Sciatic nerve (tissue), 2 donors: Measurements from ENCODE around the gene NCMAP. TPM values are rescaled to one million over a fixed set of nuclear protein-coding genes. Genes with fewer than 3 reads are reported as not detected.
"Not testable (repeated sequence)": the region's sequence is repeated elsewhere in the genome, so short reads cannot be mapped to it uniquely, and the experiment has no call there.

Experiments
- ATAC-seq: fragments of 200-7000 bp; cut with Tn5 transposase; one replicate; pipeline ENCODE4 v1.9.1; 2020; ENCODE audit warnings: mild to moderate bottlenecking, moderate library complexity
- DNase-seq: peaks from one replicate; pipeline ENCODE4 v3.0.0-alpha.2; 2020; ENCODE audit warnings: low spot score
- intact Hi-C: fragments of 100-400 bp; cut with DNase I; formaldehyde crosslinking; loops from one replicate; pipeline ENCODE4 v1.14.2; 2022
- total RNA-seq: library from RNA; stranded (reverse); fragmentation: NEBNext Ultra II Directional; extraction: Animal tissue kit (Norgen Biotek cat#: 25700); gene quantifications from one replicate; pipeline ENCODE4 v1.2.1, GENCODE V29; 2021
- donor health status: DM: no; HTN: no; CAD: no.
- donor health status: DM: no; HTN: no; CAD: no.

Gene NCMAP
- total RNA-seq, 1 donor from 2014 or later = 226 TPM

DNA sequence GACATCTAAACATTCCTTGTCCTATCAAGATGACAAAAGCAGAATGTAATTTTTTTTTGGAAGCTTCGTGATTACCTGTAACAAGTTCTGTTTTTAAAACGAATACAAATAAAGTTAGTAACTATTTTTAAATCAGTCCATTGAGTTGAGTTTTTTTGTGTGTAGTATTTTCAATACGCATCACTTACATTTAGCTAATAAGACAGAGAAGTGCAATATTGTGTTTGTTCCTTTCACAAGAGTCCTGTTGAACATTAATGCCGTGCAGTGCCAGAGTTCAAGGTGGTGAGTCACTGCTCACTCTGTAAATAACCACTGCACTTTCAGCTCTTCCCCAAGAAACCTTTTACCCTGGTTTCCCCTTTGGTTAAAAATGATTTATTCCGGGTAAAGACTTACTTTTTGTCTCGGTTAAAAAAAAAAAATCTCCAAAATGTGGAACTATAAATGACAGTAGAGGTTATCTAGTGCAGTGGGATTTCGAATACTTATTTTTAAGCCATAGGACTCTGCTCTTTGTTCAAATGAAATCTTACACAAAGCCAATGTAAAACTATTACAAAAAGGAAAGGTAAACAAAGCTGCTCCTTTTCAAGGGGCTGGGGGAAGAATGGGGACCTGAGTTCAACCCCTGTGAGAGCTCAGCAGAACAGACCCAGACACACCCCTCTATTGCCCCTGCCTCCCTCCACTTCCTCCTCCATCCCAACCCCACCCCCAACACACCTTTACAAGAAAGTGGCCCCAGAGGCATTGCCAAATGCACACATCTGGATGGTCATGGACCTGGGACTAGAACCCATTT, 14.8 kb upstream of the NCMAP start:
- DNase-seq (no peak), ATAC-seq (no peak)
- intact Hi-C loops = no loop called here

DNA sequence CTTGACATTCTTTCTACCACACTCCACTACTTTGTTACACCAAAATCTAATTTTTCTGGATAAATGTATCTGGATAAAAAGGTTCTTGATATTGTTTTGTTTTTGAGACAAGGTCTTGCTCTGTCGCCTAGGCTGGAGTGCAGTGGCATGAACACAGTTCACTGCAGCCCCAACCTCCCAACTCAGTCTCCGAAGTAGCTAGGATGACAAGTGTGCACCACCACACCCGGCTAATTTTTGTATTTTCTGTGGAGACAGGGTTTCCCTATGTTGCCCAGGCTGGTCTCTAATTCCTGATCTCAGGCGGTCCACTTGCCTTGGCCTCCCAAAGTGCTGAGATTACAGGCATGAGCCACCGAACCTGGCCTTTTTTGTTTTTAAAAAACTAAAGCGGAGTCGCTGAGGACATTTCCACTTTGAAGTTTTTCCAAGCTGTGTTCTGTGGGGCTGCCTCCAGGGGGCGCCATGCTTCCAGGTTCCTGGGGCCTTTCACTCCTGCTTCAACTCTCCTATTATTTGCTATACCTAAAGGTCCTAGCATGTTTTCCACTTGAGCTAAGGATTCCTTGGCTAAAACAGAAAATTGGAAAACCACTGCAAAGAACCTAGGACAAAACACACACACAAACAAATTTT, 14.1 kb upstream of the NCMAP start:
- ATAC-seq (no peak), DNase-seq (no peak)
- intact Hi-C loops = no loop called here

DNA sequence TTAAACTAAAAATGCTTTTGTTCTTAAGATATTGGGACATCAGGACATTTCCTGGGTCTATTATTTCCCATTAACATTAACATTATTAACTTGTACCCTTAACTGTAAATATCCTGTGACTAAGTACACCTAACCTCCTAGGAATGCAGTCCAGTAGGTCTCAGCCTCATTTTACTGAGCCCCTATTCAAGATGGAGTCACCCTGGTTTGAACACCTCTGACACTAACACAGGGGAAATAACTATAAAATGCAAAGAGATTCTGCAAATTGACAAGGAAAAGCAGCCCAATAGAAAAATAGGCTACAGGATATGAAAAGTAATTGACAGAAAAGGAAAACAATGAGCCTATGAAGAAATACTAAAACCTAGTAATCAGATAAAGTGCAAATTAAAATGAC, 11.6 kb upstream of the NCMAP start:
- ATAC-seq (no peak), DNase-seq (no peak)

DNA sequence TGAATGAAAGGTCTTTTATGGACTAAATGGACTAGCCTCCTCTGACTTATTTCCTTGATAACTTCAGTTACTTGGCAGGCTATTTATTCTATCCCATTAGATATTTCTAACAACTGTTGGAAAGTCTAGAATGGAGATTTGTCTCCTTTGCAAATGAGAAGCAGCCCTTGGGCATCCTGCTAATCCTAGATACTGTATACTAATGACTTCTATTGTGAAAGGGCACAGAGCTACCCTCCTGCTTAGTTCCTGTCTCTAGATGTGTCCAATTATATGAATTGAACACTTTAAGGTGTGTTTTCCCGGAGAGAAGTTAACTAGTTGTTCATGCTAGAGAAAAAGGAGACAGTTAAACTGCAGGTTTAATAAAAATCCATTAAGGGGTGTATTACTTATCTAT, 10.2 kb upstream of the NCMAP start:
- ATAC-seq = no peak
- intact Hi-C loops = no loop called here
- no peak for DNase-seq

More for the DNA sequence above, 11.6 kb upstream of the NCMAP start:
- intact Hi-C loops = no loop called here

DNA sequence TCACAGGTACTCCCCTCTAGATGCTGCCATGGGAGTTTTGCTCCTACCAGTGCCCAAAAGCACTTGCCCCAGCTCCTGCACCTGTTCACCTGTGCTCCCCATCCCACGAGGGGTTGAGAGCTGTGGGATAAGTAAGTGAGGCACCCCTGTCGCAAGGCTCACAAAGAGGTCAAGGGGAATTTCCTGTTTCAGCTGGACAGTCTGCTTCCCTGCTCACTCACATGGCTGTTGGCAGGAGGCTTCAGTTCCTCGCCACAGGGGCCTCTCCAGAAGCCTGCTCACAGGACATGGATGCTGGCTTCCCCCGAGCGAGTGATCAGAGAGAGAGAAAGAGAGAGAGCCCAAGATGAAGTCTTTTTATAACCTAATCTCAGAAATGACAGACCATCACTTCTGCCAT, 8.7 kb upstream of the NCMAP start:
- no peak for ATAC-seq
- intact Hi-C loops = no loop called here
- no peak for DNase-seq

DNA sequence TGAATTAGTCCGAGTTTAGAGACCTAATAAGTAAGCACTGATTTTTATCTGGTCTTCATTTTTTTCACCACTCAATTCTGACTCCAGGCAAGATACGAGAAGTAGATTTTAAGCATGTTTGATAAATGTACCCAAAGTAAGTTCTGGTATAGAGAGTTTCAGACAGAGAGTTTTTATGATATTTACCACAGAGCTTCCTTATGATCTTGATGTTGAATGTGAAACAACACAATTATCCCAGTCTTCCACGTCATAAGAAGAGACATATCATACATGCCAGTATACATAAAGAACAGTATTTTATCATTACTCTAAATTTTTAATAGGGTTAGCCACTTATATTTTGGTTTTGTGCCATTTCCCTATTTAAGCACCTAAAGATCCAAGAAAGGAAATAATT, 7.8 kb upstream of the NCMAP start:
- ATAC-seq (no peak), DNase-seq (no peak)
- intact Hi-C loops = no loop called here

DNA sequence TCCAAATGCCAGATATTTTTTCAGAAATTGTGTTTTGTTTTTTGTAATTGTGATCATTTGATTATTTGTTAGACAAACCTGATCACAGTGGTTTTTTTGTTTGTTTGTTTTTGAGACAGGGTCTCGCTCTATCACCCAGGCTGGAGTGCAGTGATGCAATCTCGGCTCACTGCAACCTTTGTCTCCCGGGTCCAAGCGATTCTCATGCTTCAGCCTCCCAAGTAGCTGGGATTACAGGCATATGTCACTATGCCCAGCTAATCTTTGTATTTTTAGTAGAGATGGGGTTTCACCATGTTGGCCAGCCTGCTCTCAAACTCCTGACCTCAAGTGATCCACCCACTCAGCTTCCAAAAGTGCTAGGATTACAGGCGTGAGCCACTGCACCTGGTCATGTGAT, 6.7 kb upstream of the NCMAP start:
- intact Hi-C loops, DNase-seq, ATAC-seq: not testable (repeated sequence)

DNA sequence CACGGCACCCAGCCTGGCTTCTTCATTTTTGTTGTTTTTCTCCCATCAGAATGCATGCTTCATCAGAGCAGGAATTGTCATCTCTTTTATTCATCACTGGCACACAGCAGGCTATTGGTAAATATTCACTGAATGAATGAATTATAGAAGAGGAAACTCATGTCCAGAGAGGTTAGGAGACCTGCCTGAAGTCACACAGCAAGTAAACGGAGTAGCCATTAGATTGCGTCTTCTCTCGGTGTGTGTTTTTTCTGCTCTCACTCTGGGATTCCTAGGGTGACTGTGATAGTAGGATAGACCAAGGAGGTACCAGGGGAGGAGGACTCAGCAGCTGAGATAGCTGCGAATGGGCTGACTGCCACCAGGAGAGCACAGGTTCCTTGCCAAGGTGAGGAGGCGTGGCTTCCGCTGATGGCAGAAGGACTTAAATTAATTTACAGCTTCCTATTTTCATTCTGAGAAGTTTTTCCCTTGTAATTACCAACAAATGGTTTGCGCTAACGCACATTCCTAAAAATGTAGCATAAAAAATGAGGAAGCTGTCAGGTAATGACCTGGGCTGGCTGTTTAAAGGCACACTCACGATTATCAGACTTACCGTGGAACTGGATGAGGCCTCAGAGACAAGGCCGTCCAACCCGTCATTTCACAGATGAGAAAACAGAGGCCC, 4.5 kb upstream of the NCMAP start:
- DNase-seq (no peak), ATAC-seq (no peak)
- intact Hi-C loops = no loop called here

DNA sequence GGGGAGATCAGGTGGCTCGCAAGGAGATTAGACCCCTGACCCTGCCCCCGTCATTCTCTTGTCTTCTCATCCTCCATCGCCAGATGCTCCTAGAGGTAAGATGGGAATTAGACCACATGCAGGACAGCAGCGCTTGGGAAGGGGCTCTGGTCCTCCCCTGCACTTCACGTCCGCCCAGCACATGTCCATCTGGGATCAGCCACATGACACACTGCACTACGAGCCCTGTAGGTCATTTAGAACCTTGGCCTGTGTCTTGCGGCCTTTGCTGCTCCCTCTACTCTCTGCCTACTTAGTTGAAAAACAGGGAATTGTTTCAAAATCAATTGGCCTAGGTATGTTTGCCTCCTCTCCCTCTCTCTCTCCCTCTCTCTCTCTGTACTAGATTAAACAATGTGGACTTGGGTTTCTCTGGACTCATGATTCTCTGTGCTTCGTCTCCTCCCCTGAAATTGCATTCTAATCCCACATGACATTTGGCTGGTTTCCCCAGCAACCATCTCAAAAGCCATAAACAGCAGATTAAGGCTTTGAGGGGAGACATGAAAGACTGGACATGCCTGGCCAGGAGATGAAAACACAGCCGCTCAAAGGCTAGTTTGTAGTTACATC, 3.8 kb upstream of the NCMAP start:
- no peak for ATAC-seq
- intact Hi-C loops = no loop called here
- DNase-seq = no peak

DNA sequence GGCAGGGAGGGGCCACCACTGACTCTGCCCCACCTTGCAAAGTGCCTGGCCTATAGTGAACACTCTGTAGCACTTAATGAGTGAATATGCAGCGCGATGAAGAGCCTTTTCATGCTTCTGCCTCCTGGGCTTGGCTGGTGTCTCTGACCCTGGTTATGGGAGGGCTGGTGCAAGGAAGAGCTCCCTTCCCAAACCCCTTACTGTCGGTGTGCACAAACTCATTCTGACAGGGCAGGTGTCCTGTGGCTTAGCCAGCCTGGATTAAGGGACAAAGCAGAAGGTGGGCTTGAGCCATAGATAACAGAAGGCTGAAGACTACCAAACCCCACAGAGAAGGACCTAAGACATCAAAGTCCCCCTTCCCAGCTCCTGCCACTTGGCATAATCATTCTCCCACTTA, 2.0 kb upstream of the NCMAP start:
- ATAC-seq (no peak), DNase-seq (peak; percentile 14)
- intact Hi-C loops = no loop called here

DNA sequence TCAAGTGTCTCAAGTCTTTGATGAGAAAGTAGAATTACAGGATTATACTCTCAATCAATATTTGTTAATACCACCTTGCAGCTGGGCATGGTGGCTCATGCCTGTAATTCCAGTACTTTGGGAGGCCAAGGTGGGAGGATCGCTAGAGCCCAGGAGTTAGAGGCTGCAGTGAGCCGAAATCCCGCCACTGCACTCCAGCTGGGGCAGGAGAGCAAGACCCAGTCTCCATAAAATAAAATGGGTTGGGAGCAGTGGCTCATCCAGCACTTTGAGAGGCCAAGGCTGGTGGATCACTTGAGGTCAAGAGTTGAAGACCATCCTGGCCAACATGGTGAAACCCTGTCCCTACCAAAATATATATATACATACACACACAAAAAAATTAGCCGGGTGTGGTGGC, 1.2 kb upstream of the NCMAP start:
- ATAC-seq = no peak
- intact Hi-C loops = no loop called here
- peak; percentile 23 for DNase-seq

DNA sequence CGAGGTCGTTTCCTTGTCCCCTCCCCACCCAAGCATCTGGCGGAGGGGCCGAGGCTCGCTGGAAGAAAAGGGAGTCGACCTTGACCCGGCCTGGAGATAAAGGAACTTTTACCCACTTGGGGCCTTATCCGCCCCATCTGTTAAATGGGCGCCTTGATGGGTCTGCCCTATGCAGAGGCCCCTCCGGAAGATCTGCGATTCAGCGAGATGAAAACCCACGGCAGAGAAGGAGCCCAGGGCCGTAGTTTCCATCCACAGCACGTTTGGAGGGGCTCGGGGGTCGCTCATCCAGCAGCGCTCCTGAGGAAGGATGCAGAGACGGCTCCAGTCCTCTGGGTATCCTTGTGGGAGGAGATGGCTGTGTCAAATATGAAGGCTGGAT, 518 bp downstream of the NCMAP start:
- intact Hi-C loops = no loop called here
- DNase-seq (no peak), ATAC-seq (no peak)

DNA sequence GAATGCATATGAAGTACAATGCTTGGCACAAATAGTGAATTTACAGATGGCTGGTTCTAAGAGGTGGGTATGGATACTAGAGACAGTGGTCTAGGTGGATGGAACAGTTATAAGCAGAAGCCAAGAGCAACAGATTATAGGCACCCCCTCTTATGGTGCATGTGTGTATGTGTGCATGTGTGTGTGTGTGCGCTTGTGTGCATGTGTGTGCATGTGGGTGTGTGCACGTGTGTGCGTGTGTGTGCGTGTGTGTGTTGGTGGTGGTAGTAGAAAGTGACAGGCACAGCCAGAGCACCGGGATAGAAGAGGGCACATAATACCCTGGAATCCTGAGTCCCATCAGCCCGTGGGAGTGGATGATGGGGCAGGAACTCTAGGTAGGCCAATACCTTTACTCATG, 1.3 kb downstream of the NCMAP start:
- intact Hi-C loops = no loop called here
- DNase-seq (peak; percentile 18), ATAC-seq (no peak)

DNA sequence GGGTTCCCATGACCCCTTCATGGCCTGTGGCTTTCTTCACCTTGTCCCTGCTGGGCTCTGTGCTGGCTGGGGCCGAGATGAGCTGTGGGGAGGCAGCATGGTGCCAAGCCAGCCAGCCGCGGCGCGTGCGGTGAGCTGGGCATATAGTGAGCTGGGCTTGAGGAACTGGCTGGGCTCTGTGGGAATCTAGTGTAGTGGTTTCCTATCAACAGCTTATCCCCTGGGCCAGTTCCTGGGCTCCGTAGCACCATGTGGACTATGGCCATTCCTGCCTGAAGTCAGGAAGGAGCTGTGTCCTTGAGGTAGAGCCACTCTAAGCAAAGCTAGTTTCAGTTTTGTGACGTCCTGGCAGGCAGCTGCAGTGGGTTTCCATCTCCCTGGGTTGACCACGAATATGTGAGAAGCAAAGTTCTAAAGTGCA, 1.8 kb downstream of the NCMAP start:
- DNase-seq = peak; percentile 48
- no peak for ATAC-seq
- intact Hi-C loops = no loop called here

DNA sequence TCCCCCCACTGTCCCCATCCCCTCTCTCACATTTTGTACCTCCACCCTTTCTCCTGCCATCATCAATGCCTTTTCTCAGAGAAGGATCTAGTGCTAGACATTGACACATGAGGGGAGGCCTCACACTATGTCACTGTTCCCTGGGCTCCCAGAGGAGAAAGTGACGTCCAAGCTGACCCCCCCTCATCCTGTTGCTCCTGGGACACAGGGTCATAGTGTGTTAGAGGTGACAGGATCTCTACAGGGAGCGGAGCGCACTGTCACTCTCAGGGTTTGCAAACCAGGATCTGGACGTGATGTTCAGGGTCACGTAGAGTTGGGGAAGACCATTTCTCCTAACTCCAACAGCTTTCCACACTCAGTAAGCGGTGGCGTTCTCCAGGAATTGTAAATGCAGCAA, 2.6 kb downstream of the NCMAP start:
- intact Hi-C loops = no loop called here
- DNase-seq (peak; percentile 39), ATAC-seq (no peak)

DNA sequence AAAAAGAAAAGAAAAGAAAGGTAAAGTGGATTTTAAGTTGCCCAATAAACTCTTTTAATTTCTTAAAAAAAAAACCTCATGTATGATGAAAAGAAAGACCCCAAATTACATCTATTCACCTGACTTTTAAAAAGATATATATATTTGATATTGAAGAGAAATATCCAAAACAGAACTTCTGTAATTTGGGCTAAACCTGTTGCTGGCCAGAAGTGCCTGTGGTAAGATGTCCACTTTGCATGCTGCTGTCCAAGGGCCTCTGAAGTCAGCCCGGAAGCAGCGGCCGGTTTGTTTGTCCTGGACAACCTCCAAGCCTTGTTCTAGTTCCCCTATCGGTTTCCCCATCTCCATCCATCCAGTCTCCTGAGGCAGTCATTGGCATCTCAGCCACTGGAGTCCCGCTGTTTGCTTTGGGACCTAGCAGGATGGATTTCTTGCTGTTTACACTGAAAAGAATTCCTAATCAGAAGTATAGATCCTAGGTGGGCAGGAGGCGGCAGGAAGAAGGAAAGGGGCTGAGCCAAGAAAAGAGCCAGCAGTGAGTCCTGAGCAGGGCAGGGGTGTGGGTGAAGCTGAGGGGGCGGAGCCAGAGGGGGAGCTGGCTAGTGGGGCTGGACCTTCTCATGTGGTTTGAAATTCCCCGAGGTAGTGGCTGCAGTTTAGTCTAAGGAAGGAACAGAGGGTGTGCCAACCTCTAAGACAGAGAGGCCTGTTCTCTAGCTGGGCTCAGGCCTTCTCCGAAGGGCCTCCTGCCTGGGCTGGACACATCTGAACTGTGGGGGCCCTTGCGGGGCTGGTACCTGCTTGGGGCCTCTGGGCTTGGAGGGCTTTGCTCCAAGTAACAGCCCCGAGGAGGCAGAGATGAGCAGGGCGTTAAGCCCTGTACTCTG, 3.3 kb downstream of the NCMAP start:
- intact Hi-C loops = no loop called here
- ATAC-seq (peak; percentile 89), DNase-seq (peak; percentile 75)

DNA sequence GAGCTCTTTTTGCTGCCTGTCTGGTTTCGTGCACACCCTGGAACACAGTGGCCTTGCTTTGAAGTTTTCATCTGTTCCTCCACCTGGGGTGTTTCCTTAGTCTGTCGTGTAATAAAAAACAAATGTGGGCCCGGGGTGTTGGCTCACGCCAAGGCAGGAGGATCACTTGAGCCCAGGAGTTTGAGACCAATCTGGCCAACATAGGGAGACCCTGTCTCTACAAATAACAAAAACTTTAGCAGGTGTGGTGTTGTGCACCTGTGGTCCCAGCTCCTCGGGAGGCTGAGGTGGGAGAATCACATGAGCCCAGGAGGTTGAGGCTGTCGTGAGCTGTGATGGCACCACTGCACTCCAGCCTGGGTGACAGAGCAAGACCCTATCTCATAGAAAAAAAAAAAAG, 4.5 kb downstream of the NCMAP start:
- DNase-seq (peak; percentile 13), ATAC-seq (no peak)
- intact Hi-C loops = no loop called here

DNA sequence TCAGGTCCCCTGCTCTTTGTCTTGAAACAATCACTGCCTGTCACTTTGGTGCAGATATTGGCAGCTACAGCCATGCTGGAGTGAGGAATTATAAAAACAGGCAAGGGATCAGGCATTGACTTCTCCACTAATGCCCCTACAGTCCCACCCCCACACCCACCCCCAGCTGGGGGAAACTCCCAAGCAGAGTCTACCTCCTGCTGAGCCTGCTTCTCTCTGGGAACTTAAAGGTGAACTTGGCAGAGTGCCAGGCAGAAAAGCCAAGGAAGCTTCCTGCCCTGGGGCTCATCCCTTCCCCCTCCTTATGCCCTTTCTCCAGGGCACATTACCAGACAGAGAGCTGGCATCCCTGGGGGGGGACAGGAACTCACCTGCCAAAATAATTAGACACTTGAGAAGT, 6.7 kb downstream of the NCMAP start:
- peak; percentile 42 for DNase-seq
- ATAC-seq = no peak
- intact Hi-C loops = no loop called here

DNA sequence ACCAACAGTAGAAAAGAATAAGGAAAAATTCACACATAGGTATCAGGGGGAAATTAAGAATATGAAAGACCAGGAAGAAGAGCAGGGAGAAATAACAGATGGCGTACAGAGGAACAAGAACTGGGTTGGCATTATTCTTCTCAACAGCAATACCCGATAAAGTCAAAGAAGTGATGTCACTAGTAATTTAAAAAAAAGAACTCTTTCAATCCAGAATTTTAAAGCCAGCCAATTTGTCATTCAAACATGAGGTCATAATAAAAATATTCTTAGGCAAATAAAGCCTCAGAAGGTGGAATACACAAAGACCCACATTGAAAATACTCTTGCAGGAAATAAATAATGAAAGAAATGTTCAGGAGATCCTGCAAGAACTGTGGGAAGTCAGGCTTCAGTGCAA, 8.8 kb downstream of the NCMAP start:
- intact Hi-C loops = no loop called here
- no peak for ATAC-seq

More for the DNA sequence above, 8.8 kb downstream of the NCMAP start:
- DNase-seq = no peak
